OCI-LY7 (cell line): Measurements from ENCODE around the gene OAS2. TPM values are rescaled to one million over a fixed set of nuclear protein-coding genes. Genes with fewer than 3 reads are reported as not detected.

ENCODE experiments used
- BruUV-seq: library from RNA; stranded (reverse); fragments of 400-500 nt; replicated peaks from 2 replicates; lab custom pipeline; 2021; lab: Mats Ljungman, UMichigan
- CTCF ChIA-PET: fragments of 300-600 bp; sonication (Branson Sonifier 250); formaldehyde crosslinking; loops from one replicate; lab custom pipeline; 2022; ENCODE audit warnings: antibody characterized with exemption; ENCODE audit not compliant: unreplicated experiment; lab: Charles Lee
- POLR2A ChIA-PET: fragments of 300-600 bp; sonication (Branson Sonifier 250); formaldehyde crosslinking; loops from one replicate; lab custom pipeline; 2022; ENCODE audit warnings: antibody characterized with exemption; lab: Charles Lee
- DNase-seq: peaks from one replicate; pipeline ENCODE4 v3.0.0-alpha.2; 2015; ENCODE audit warnings: low spot score
- H2AFZ ChIP-seq: fragments of 200-600 bp; sonication (generic), shearing (Covaris generic); 2 replicates; pipeline ENCODE4 v1.6.1; 2014; ENCODE audit warnings: mild to moderate bottlenecking, antibody characterized with exemption, low read length, moderate library complexity
- H3K27ac ChIP-seq: fragments of 200-600 bp; sonication (generic); 2 replicates; pipeline ENCODE4 v1.5.1; 2014; ENCODE audit warnings: mixed run types, low read depth, mild to moderate bottlenecking, moderate library complexity, low read length, inconsistent platforms; ENCODE audit not compliant: poor library complexity, severe bottlenecking
- H3K36me3 ChIP-seq: fragments of 200-600 bp; sonication (generic); 2 replicates; pipeline ENCODE4 v1.6.1; 2014; ENCODE audit warnings: mild to moderate bottlenecking, antibody characterized with exemption, low read length, moderate library complexity, mixed read lengths; ENCODE audit not compliant: insufficient read depth
- H3K4me1 ChIP-seq: fragments of 200-600 bp; sonication (generic); 2 replicates; pipeline ENCODE4 v1.5.1; 2014; ENCODE audit warnings: mild to moderate bottlenecking, low read length; ENCODE audit not compliant: insufficient read depth, poor library complexity, severe bottlenecking
- H3K4me2 ChIP-seq: fragments of 200-600 bp; sonication (generic); 2 replicates; pipeline ENCODE4 v1.6.1; 2014; ENCODE audit warnings: mild to moderate bottlenecking, low read length
- H3K4me3 ChIP-seq: fragments of 200-600 bp; sonication (generic); 2 replicates; pipeline ENCODE4 v1.5.1; 2014; ENCODE audit warnings: mild to moderate bottlenecking, low read depth, low read length; ENCODE audit not compliant: poor library complexity, severe bottlenecking
- H3K79me2 ChIP-seq: fragments of 200-600 bp; sonication (generic); 2 replicates; pipeline ENCODE4 v1.6.1; 2016; ENCODE audit warnings: low read depth, mild to moderate bottlenecking, low read length, moderate library complexity, mixed read lengths; ENCODE audit not compliant: insufficient read depth
- H3K9me2 ChIP-seq: fragments of 200-600 bp; sonication (generic); 2 replicates; pipeline ENCODE4 v1.6.1; 2016; ENCODE audit warnings: mild to moderate bottlenecking, low read length, mixed read lengths; ENCODE audit not compliant: insufficient read depth
- H3K9me3 ChIP-seq: fragments of 200-600 bp; sonication (generic); 2 replicates; pipeline ENCODE4 v1.6.1; 2014; ENCODE audit warnings: mild to moderate bottlenecking, mixed run types, low read length, mixed read lengths
- H4K20me1 ChIP-seq: fragments of 200-600 bp; sonication (generic); 2 replicates; pipeline ENCODE4 v1.6.1; 2014; ENCODE audit warnings: mild to moderate bottlenecking, antibody characterized with exemption, low read length, moderate library complexity, mixed read lengths; ENCODE audit not compliant: insufficient read depth
- CTCF ChIP-seq: fragments of 200-600 bp; sonication (generic); conservative IDR thresholded peaks from 2 replicates; pipeline ENCODE4 v1.5.1; 2014; ENCODE audit warnings: mild to moderate bottlenecking, antibody characterized with exemption, low read length, moderate library complexity, mixed read lengths
- EZH2phosphoT487 ChIP-seq: fragments of 200-600 bp; sonication (generic); IDR thresholded peaks from 2 replicates; pipeline ENCODE4 v1.6.1; 2018; ENCODE audit warnings: low read depth, borderline replicate concordance, mild to moderate bottlenecking, mixed run types, antibody characterized with exemption, low read length, moderate library complexity, mixed read lengths
- intact Hi-C: fragments of 100-400 bp; cut with micrococcal nuclease; formaldehyde crosslinking; loops from one replicate; pipeline ENCODE4 v1.10.0; 2022; ENCODE audit not compliant: unreplicated experiment
- total RNA-seq, 2 experiments: library from RNA; depleted of rRNA in 1 of 2; stranded (reverse); fragments of >200 nt in 1 of 2; shearing (Covaris generic) in 1 of 2; gene quantifications; 2 replicates each; pipeline ENCODE4 v1.2.3, GENCODE V29; 2014 to 2022

Gene OAS2
- total RNA-seq, 2 experiments from 2014 or later, result 33.2 to 46.8 TPM

- ChIA-PET CTCF (no interaction called here), POLR2A (no interaction called here)
- intact Hi-C loops, result no loop called here
- Histone ChIP-seq H3K27ac (no peak overlapping the region), H3K4me1 (peaks cover 8% of the 10 kb centered on the region), H4K20me1 (no peaks in the 10 kb centered on the region), H3K4me3 (no peak overlapping the region), H3K36me3 (no peaks in the 10 kb centered on the region), H3K9me3 (no peaks in the 10 kb centered on the region), H3K9me2 (no peaks in the 10 kb centered on the region), H3K79me2 (no peaks in the 10 kb centered on the region), H3K4me2 (no peak overlapping the region), H2AFZ (no peak overlapping the region)
- no TSS peak for BruUV-seq
- TF ChIP-seq EZH2phosphoT487 (no peak), CTCF (no peak)
- no peak for DNase-seq
These were observed 15.0 kb upstream of the OAS2 start for GRCh38 chr12:112963227-112963861.

- BruUV-seq, result no TSS peak
- peaks cover 8% of the 10 kb centered on the region for H3K4me1 ChIP-seq
- DNase-seq, result no peak
- ChIA-PET CTCF (no interaction called here), POLR2A (no interaction called here)
- H2AFZ ChIP-seq, result no peak overlapping the region
- H4K20me1 ChIP-seq, result no peaks in the 10 kb centered on the region
- no peak overlapping the region for H3K4me2 ChIP-seq
- no peaks in the 10 kb centered on the region for H3K9me3 ChIP-seq
- no peaks in the 10 kb centered on the region for H3K79me2 ChIP-seq
- no peaks in the 10 kb centered on the region for H3K9me2 ChIP-seq
- H3K4me3 ChIP-seq, result no peak overlapping the region
- H3K36me3 ChIP-seq, result no peaks in the 10 kb centered on the region
- intact Hi-C loops, result no loop called here
- TF ChIP-seq CTCF (no peak), EZH2phosphoT487 (no peak)
- no peak overlapping the region for H3K27ac ChIP-seq
These were observed 14.2 kb upstream of the OAS2 start for GRCh38 chr12:112964067-112964670.

GRCh38 chr12:112964915-112965314, 13.4 kb upstream of the OAS2 start:
- ChIA-PET CTCF (no interaction called here), POLR2A (interaction anchor here (0.8 kb wide), 1 partner anchor 17 kb away, joined by 3 read pairs; no protein-coding TSS in a partner anchor)
- no peak overlapping the region for H3K4me3 ChIP-seq

More at GRCh38 chr12:112964915-112965314, 13.4 kb upstream of the OAS2 start:
- no peak overlapping the region for H3K27ac ChIP-seq
- no peak for DNase-seq
- no peaks in the 10 kb centered on the region for H4K20me1 ChIP-seq
- no peak for TF ChIP-seq CTCF
- TF ChIP-seq EZH2phosphoT487, result no peak
- intact Hi-C loops, result no loop called here
- no peaks in the 10 kb centered on the region for H3K36me3 ChIP-seq
- no peaks in the 10 kb centered on the region for H3K9me3 ChIP-seq
- no TSS peak for BruUV-seq
- H3K4me1 ChIP-seq, result peaks cover 8% of the 10 kb centered on the region
- no peak overlapping the region for H3K4me2 ChIP-seq
- H3K79me2 ChIP-seq, result no peaks in the 10 kb centered on the region
- no peaks in the 10 kb centered on the region for H3K9me2 ChIP-seq
- no peak overlapping the region for H2AFZ ChIP-seq
